ENCODE measurements around the gene NPR1. TPM values are rescaled to one million over a fixed set of nuclear protein-coding genes. Genes with fewer than 3 reads are reported as not detected.
A peak's percentile ranks its signal among the peaks of the same experiment; 100 is the strongest.

NPR1 gene
- total RNA-seq, 1 donor = under 0.01 TPM

GRCh38 chr1:153728305-153729066 lies 50.0 kb downstream of the NPR1 start:
- no peaks in the 10 kb centered on the region for H4K20me1 ChIP-seq (ENCODE audit: insufficient read depth, low read length)
- H3K79me2 ChIP-seq (ENCODE audit: insufficient read depth, low read length) = peaks cover 20% of the 10 kb centered on the region
- no peak for TF ChIP-seq CTCF (IDR thresholded peaks at IDR 0.05; ENCODE audit: extremely low read depth, low read depth, low read length)
- no peaks in the 10 kb centered on the region for H3K9me3 ChIP-seq (ENCODE audit: low read depth, low read length)
- no peaks in the 10 kb centered on the region for H3K27me3 ChIP-seq (ENCODE audit: insufficient read depth, low read length)
- DNase-seq (ENCODE audit: insufficient read length, low spot score, missing footprints) = peak; percentile 69
- H3K36me3 ChIP-seq (ENCODE audit: insufficient read depth, low read length) = peaks cover 2% of the 10 kb centered on the region
- H3K4me1 ChIP-seq (ENCODE audit: insufficient read depth, low read length) = peaks cover 13% of the 10 kb centered on the region
- H3K4me3 ChIP-seq (ENCODE audit: insufficient read depth, low read length) = peak overlapping the region; percentile 87
- peak overlapping the region; percentile 67 for H2AFZ ChIP-seq (ENCODE audit: low read length)
- H3K4me2 ChIP-seq (ENCODE audit: insufficient read depth, low read length) = peak overlapping the region; percentile 96
- H3K27ac ChIP-seq (ENCODE audit: low read depth, low read length) = peak overlapping the region; percentile 91

DNA sequence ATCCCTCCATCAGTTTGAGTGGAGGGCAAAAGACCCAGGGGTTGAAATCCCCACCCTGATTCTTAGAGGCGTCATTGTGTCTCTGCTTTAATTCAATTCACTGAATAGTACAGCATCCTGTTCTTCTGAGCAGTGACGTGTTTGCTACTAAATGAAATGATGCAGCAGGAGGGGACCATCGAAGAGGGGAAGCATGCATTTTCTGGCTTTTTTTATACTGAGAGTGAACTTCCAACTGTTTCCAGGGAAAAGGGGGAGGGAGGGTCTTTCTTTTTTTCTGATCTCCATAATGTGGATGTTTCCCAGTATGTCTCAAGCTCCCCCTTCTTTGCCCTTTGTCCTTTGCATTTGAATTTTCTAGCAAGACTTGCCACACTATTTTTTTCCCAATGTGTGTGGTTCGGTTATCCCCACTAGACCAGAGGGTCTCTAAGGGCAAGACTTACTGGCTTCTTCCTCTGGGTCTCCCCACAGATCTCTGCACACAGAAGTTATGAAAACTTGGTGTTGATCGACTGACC lies 52.0 kb downstream of the NPR1 start:
- no peak overlapping the region for H3K27ac ChIP-seq (ENCODE audit: low read depth, low read length)
- DNase-seq (ENCODE audit: insufficient read length, low spot score, missing footprints) = peak; percentile 58
- H4K20me1 ChIP-seq (ENCODE audit: insufficient read depth, low read length) = no peaks in the 10 kb centered on the region
- H3K27me3 ChIP-seq (ENCODE audit: insufficient read depth, low read length) = no peaks in the 10 kb centered on the region
- no peak overlapping the region for H2AFZ ChIP-seq (ENCODE audit: low read length)
- H3K9me3 ChIP-seq (ENCODE audit: low read depth, low read length) = no peaks in the 10 kb centered on the region
- no peak overlapping the region for H3K4me2 ChIP-seq (ENCODE audit: insufficient read depth, low read length)
- peaks cover 5% of the 10 kb centered on the region for H3K36me3 ChIP-seq (ENCODE audit: insufficient read depth, low read length)
- H3K4me3 ChIP-seq (ENCODE audit: insufficient read depth, low read length) = no peak overlapping the region
- peaks cover 13% of the 10 kb centered on the region for H3K4me1 ChIP-seq (ENCODE audit: insufficient read depth, low read length)
- no peak for TF ChIP-seq CTCF (IDR thresholded peaks at IDR 0.05; ENCODE audit: extremely low read depth, low read depth, low read length)
- H3K79me2 ChIP-seq (ENCODE audit: insufficient read depth, low read length) = peaks cover 36% of the 10 kb centered on the region

GRCh38 chr1:153733970-153734369 lies 55.5 kb downstream of the NPR1 start:
- Histone ChIP-seq H3K9me3 (ENCODE audit: low read depth, low read length) (no peaks in the 10 kb centered on the region), H2AFZ (ENCODE audit: low read length) (no peak overlapping the region), H3K4me2 (ENCODE audit: insufficient read depth, low read length) (no peak overlapping the region), H3K36me3 (ENCODE audit: insufficient read depth, low read length) (peaks cover 7% of the 10 kb centered on the region), H4K20me1 (ENCODE audit: insufficient read depth, low read length) (no peaks in the 10 kb centered on the region), H3K27me3 (ENCODE audit: insufficient read depth, low read length) (no peaks in the 10 kb centered on the region), H3K27ac (ENCODE audit: low read depth, low read length) (no peak overlapping the region), H3K4me1 (ENCODE audit: insufficient read depth, low read length) (peaks cover 10% of the 10 kb centered on the region), H3K4me3 (ENCODE audit: insufficient read depth, low read length) (no peak overlapping the region), H3K79me2 (ENCODE audit: insufficient read depth, low read length) (peaks cover 33% of the 10 kb centered on the region)
- TF ChIP-seq CTCF (IDR thresholded peaks at IDR 0.05; ENCODE audit: extremely low read depth, low read depth, low read length) = no peak
- DNase-seq (ENCODE audit: insufficient read length, low spot score, missing footprints) = no peak

GRCh38 chr1:153734396-153735089 lies 56.1 kb downstream of the NPR1 start:
- Histone ChIP-seq H3K4me1 (ENCODE audit: insufficient read depth, low read length) (peaks cover 5% of the 10 kb centered on the region), H3K27ac (ENCODE audit: low read depth, low read length) (no peak overlapping the region)
- no peak for TF ChIP-seq CTCF (IDR thresholded peaks at IDR 0.05; ENCODE audit: extremely low read depth, low read depth, low read length)

More at GRCh38 chr1:153734396-153735089, 56.1 kb downstream of the NPR1 start:
- Histone ChIP-seq H3K4me2 (ENCODE audit: insufficient read depth, low read length) (no peak overlapping the region), H4K20me1 (ENCODE audit: insufficient read depth, low read length) (no peaks in the 10 kb centered on the region), H3K9me3 (ENCODE audit: low read depth, low read length) (no peaks in the 10 kb centered on the region), H3K36me3 (ENCODE audit: insufficient read depth, low read length) (peaks cover 7% of the 10 kb centered on the region), H2AFZ (ENCODE audit: low read length) (no peak overlapping the region), H3K27me3 (ENCODE audit: insufficient read depth, low read length) (no peaks in the 10 kb centered on the region), H3K79me2 (ENCODE audit: insufficient read depth, low read length) (peaks cover 28% of the 10 kb centered on the region), H3K4me3 (ENCODE audit: insufficient read depth, low read length) (no peak overlapping the region)
- DNase-seq (ENCODE audit: insufficient read length, low spot score, missing footprints) = peak; percentile 36

Measured in osteoblast (primary cell).